ENCODE results near the gene KIF14. TPM values are rescaled to one million over a fixed set of nuclear protein-coding genes. Genes with fewer than 3 reads are reported as not detected.
"Not testable (repeated sequence)": the region's sequence is repeated elsewhere in the genome, so short reads cannot be mapped to it uniquely, and the experiment has no call there.

Gene KIF14
- total RNA-seq, 4 donors from 2014 or later, result 0.20 to 0.30 TPM; not detected in 2

DNA sequence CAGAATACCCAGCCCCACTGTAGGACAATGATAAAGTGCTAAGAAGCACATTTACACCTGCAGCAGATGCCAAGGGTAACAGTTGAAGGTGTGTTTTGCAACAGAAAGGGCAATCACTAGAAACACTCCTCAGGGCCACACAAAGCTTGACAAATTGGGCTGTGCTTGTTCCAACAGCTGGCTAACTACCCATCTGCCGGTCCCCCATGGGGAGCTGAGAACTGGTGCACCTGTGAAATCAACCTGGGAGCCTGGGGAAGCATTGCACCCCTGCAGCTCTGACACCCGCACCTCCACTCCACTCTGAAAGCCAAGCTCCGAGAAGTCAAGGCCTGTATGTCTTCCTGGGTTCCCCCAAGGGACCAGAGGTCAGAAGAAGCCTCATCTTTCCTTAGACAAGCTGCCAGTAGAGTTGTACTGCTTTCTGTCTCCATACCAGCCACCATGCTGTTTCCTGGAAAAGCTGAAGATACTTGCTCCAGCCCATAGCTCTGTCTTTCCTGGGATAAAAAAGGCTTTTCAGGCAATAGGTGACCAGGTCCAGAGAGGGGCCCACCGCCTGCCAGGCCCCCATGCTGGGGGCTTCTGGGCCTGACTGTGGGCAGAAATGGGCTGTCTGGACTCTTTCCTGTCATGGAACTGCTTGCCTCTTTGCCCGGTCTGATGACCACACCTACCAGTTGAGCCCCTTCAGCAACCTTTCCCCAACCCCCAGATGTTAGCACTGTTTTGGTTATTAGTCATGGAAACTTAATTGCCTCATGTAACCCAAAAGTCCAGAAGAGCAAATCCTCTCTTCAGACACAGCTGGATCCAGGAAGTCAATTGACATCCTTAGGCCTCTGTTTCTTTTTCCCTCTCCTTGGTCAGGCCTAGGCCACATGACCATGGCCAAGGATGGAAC, 93.6 kb downstream of the KIF14 start:
- WGBS, 2 donors, result 78 to 92% methylated on average over 5 of the region's 5 CpGs
- H3K27ac ChIP-seq, result no peak overlapping the region
- H3K4me3 ChIP-seq, result no peak overlapping the region
- TF ChIP-seq, protein P1, sequence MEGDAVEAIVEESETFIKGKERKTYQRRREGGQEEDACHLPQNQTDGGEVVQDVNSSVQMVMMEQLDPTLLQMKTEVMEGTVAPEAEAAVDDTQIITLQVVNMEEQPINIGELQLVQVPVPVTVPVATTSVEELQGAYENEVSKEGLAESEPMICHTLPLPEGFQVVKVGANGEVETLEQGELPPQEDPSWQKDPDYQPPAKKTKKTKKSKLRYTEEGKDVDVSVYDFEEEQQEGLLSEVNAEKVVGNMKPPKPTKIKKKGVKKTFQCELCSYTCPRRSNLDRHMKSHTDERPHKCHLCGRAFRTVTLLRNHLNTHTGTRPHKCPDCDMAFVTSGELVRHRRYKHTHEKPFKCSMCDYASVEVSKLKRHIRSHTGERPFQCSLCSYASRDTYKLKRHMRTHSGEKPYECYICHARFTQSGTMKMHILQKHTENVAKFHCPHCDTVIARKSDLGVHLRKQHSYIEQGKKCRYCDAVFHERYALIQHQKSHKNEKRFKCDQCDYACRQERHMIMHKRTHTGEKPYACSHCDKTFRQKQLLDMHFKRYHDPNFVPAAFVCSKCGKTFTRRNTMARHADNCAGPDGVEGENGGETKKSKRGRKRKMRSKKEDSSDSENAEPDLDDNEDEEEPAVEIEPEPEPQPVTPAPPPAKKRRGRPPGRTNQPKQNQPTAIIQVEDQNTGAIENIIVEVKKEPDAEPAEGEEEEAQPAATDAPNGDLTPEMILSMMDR (IDR thresholded peaks at IDR 0.05), result no peak
- TF ChIP-seq POLR2A (IDR thresholded peaks at IDR 0.05) (no peak), EP300 (IDR thresholded peaks at IDR 0.05) (no peak)
- no peaks in the 10 kb centered on the region for H3K36me3 ChIP-seq
- peaks cover 0 to 21% (median 0%) of the 10 kb centered on the region in 4 donors for H3K4me1 ChIP-seq
- H3K9me3 ChIP-seq, result no peaks in the 10 kb centered on the region
- no peak for DNase-seq (ENCODE audit: low spot score in 2 of 2)
- H3K27me3 ChIP-seq, result no peaks in the 10 kb centered on the region

GRCh38 chr1:200525090-200525987, 95.2 kb downstream of the KIF14 start:
- Histone ChIP-seq H3K4me1 (peaks cover 0 to 21% (median 0%) of the 10 kb centered on the region in 4 donors), H3K36me3 (no peaks in the 10 kb centered on the region), H3K4me3 (no peak overlapping the region), H3K27ac (no peak overlapping the region), H3K27me3 (no peaks in the 10 kb centered on the region), H3K9me3 (no peaks in the 10 kb centered on the region)
- WGBS, 2 donors, result 24 to 29% methylated on average over 9 of the region's 9 CpGs
- TF ChIP-seq POLR2A (IDR thresholded peaks at IDR 0.05) (no peak), EP300 (IDR thresholded peaks at IDR 0.05) (no peak)
- TF ChIP-seq, protein P1 (IDR thresholded peaks at IDR 0.05), result no peak
- no peak for DNase-seq (ENCODE audit: low spot score in 2 of 2)

GRCh38 chr1:200524551-200524950, 96.0 kb downstream of the KIF14 start:
- H3K27ac ChIP-seq, H3K36me3 ChIP-seq: not testable (repeated sequence)
- 80 to 83% methylated on average over 5 of the region's 5 CpGs for WGBS, 2 donors

DNA sequence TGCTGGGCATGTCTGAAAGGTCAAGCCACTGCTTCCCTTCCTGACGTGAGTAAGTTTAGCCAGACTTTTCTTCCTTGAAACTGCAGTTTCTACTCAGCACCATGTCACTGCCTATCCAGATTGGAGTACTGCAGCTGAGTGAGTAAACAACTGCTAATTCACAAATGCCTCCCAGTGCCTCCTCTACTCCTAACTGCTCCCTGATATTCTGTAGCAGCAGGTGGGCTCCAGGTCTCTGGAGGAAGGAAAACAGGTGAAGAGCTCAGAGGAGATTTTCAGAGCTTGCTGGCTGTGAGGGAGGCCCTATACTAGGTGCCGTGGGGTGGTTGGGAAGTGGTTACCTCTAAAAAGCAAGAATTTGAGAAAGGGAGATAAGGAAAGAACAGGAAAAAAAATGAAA, 96.5 kb downstream of the KIF14 start:
- Histone ChIP-seq H3K36me3 (no peaks in the 10 kb centered on the region), H3K27me3 (no peaks in the 10 kb centered on the region), H3K27ac (no peak overlapping the region), H3K9me3 (no peaks in the 10 kb centered on the region), H3K4me1 (peaks cover 0 to 21% (median 0%) of the 10 kb centered on the region in 4 donors), H3K4me3 (no peak overlapping the region)
- no peak for DNase-seq (ENCODE audit: low spot score in 2 of 2)
- WGBS, 2 donors, result 90 to 92% methylated on average over 2 of the region's 2 CpGs
- TF ChIP-seq, protein P1 (IDR thresholded peaks at IDR 0.05), result no peak
- TF ChIP-seq EP300 (IDR thresholded peaks at IDR 0.05), result no peak
- no peak for TF ChIP-seq POLR2A (IDR thresholded peaks at IDR 0.05)

More at GRCh38 chr1:200524551-200524950, 96.0 kb downstream of the KIF14 start:
- not testable (repeated sequence) for H3K4me3 ChIP-seq; H3K27me3 ChIP-seq; H3K9me3 ChIP-seq; DNase-seq (ENCODE audit: low spot score in 2 of 2)
- peaks cover 0 to 21% (median 0%) of the 10 kb centered on the region in 4 donors for H3K4me1 ChIP-seq

DNA sequence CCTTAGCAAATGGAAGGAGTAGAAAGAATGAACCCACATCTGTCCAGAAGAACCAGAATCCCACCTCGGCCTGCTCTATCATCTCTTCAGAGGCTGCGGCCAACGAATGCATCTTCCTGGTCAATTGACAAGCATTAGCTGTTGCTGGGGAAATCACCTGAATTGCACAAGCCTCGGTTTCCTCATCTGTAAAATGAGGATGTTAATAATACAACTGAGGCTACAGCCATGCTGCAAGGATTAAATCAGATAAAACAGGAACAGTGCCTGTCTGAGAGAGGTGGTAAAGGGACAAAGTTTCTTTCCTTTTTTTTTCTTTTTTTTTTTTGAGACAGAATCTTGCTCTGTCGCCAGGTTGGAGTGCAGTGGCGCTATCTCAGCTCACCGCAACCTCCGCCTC, 99.8 kb downstream of the KIF14 start:
- WGBS, 2 donors, result 94 to 95% methylated on average over 8 of the region's 8 CpGs
- DNase-seq (ENCODE audit: low spot score in 2 of 2), result no peak
- Histone ChIP-seq H3K4me1 (peaks cover 0 to 16% (median 0%) of the 10 kb centered on the region in 4 donors), H3K27ac (no peak overlapping the region), H3K27me3 (no peaks in the 10 kb centered on the region), H3K9me3 (no peaks in the 10 kb centered on the region), H3K36me3 (no peaks in the 10 kb centered on the region), H3K4me3 (no peak overlapping the region)
- no peak for TF ChIP-seq EP300 (IDR thresholded peaks at IDR 0.05)
- TF ChIP-seq POLR2A (IDR thresholded peaks at IDR 0.05), result no peak
- TF ChIP-seq, protein P1 (IDR thresholded peaks at IDR 0.05), result no peak

Measured in tibial nerve (tissue), 4 donors.